Fibroblast of lung (primary cell): ENCODE results near the gene DPEP1. TPM values are rescaled to one million over a fixed set of nuclear protein-coding genes. Genes with fewer than 3 reads are reported as not detected.

Experiments used
- DNase-seq, 2 donors: peaks; one replicate each; pipeline versions ENCODE4 v3.0.0 to v3.0.0-alpha.2; 2010; ENCODE audit warnings: low read depth in 2 of 2
- H2AFZ ChIP-seq: 2 replicates; pipeline ENCODE4 v1.5.1; 2012; ENCODE audit warnings: low read length, control low read depth, inconsistent platforms
- H3K27ac ChIP-seq: 2 replicates; pipeline ENCODE4 v1.5.1; 2011; ENCODE audit warnings: low read length, control low read depth; ENCODE audit not compliant: insufficient read depth
- H3K27me3 ChIP-seq: 2 replicates; pipeline ENCODE4 v1.5.1; 2011; ENCODE audit warnings: mild to moderate bottlenecking, low read length; ENCODE audit not compliant: control insufficient read depth, insufficient read depth
- H3K36me3 ChIP-seq: 2 replicates; pipeline ENCODE4 v1.5.1; 2011; ENCODE audit warnings: low read length; ENCODE audit not compliant: control insufficient read depth, insufficient read depth
- H3K4me1 ChIP-seq: 2 replicates; pipeline ENCODE4 v1.5.1; 2011; ENCODE audit warnings: low read length; ENCODE audit not compliant: control insufficient read depth, insufficient read depth; ENCODE audit errors: extremely low read depth
- H3K4me2 ChIP-seq: 2 replicates; pipeline ENCODE4 v1.5.1; 2011; ENCODE audit warnings: low read length, control low read depth; ENCODE audit not compliant: insufficient read depth; ENCODE audit errors: extremely low read depth
- H3K4me3 ChIP-seq, 4 experiments: fragments of 200-600 bp in 1 of 4; sonication (generic) in 1 of 4; replicated peaks in 1 of 4; 2 replicates each; pipeline ENCODE4 v1.5.1; 2011 to 2016; ENCODE audit warnings: low read length in 4 of 4, low read depth in 3 of 4, mild to moderate bottlenecking in 3 of 4, control low read depth in 2 of 4, inconsistent platforms in 1 of 4, mixed read lengths in 1 of 4; ENCODE audit not compliant: insufficient read depth in 1 of 4; ENCODE audit errors: control extremely low read depth in 1 of 4
- H3K79me2 ChIP-seq: 2 replicates; pipeline ENCODE4 v1.5.1; 2012; ENCODE audit warnings: mild to moderate bottlenecking, low read length, inconsistent platforms; ENCODE audit not compliant: control insufficient read depth, insufficient read depth
- H3K9ac ChIP-seq: 2 replicates; pipeline ENCODE4 v1.5.1; 2011; ENCODE audit warnings: mild to moderate bottlenecking, low read length, control low read depth; ENCODE audit not compliant: insufficient read depth
- H3K9me3 ChIP-seq: 2 replicates; pipeline ENCODE4 v1.5.1; 2012; ENCODE audit warnings: low read depth, low read length; ENCODE audit not compliant: control insufficient read depth, insufficient read depth
- H4K20me1 ChIP-seq: 2 replicates; pipeline ENCODE4 v1.5.1; 2011; ENCODE audit warnings: low read length; ENCODE audit not compliant: control insufficient read depth, insufficient read depth; ENCODE audit errors: extremely low read depth
- CTCF ChIP-seq, 2 donors: IDR thresholded peaks in 1 of 2; conservative IDR thresholded peaks in 1 of 2; 1 replicate in 1 of 2; 2 replicates in 1 of 2; pipeline ENCODE4 v1.5.1; 2011 to 2012; ENCODE audit warnings: low read length in 2 of 2, control low read depth in 1 of 2, inconsistent platforms in 1 of 2, low read depth in 1 of 2, mild to moderate bottlenecking in 1 of 2
- EZH2 ChIP-seq: IDR thresholded peaks from 2 replicates; pipeline ENCODE4 v1.5.1; 2012; ENCODE audit warnings: low read length, control low read depth, mild to moderate bottlenecking; ENCODE audit errors: missing control alignments
- polyA plus RNA-seq, 2 donors: library from polyadenylated mRNA; depleted of rRNA in 1 of 2; stranded (reverse) in 1 of 2; unstranded in 1 of 2; fragments of >200 nt; gene quantifications; 2 replicates each; pipeline ENCODE4 v1.2.1, GENCODE V29; 2011 to 2012; ENCODE audit warnings: missing spikeins in 1 of 2
- total RNA-seq: library from RNA; depleted of rRNA; stranded (reverse); fragments of >200 nt; gene quantifications from 2 replicates; pipeline ENCODE4 v1.2.1, GENCODE V29; 2014

Gene DPEP1
- total and polyA plus RNA-seq, 2 donors (not counting 1 experiment from before 2014, with no cell fraction given) = 0.17 TPM; not detected in 1

- Histone ChIP-seq H3K27me3 (no peaks in the 10 kb centered on the region), H3K9me3 (no peaks in the 10 kb centered on the region), H3K27ac (no peak overlapping the region), H3K79me2 (no peaks in the 10 kb centered on the region), H2AFZ (no peak overlapping the region), H3K4me2 (no peak overlapping the region), H3K36me3 (no peaks in the 10 kb centered on the region), H4K20me1 (no peaks in the 10 kb centered on the region), H3K4me3 (no peak overlapping the region), H3K4me1 (peaks cover 12% of the 10 kb centered on the region), H3K9ac (no peak overlapping the region)
- no peak for TF ChIP-seq EZH2
- TF ChIP-seq CTCF (conservative IDR thresholded peaks at IDR 0.05 in 1 of 2, IDR thresholded peaks at IDR 0.05 in 1 of 2; ENCODE audit: low read depth in 1 of 2, low read length in 2 of 2) = no peak
- DNase-seq = no peak
These were observed 7.4 kb upstream of the DPEP1 start for GRCh38 chr16:89606006-89606405.

GRCh38 chr16:89607453-89607852 lies 6.0 kb upstream of the DPEP1 start:
- no peaks in the 10 kb centered on the region for H3K9me3 ChIP-seq
- no peaks in the 10 kb centered on the region for H3K27me3 ChIP-seq
- DNase-seq = no peak
- no peak overlapping the region for H3K4me3 ChIP-seq
- no peaks in the 10 kb centered on the region for H3K79me2 ChIP-seq
- H3K4me2 ChIP-seq = no peak overlapping the region
- TF ChIP-seq EZH2 (no peak), CTCF (conservative IDR thresholded peaks at IDR 0.05 in 1 of 2, IDR thresholded peaks at IDR 0.05 in 1 of 2; ENCODE audit: low read depth in 1 of 2, low read length in 2 of 2) (no peak)
- H4K20me1 ChIP-seq = no peaks in the 10 kb centered on the region
- no peaks in the 10 kb centered on the region for H3K36me3 ChIP-seq
- no peak overlapping the region for H3K27ac ChIP-seq
- peaks cover 7% of the 10 kb centered on the region for H3K4me1 ChIP-seq
- no peak overlapping the region for H2AFZ ChIP-seq
- H3K9ac ChIP-seq = no peak overlapping the region

- no peaks in the 10 kb centered on the region for H3K36me3 ChIP-seq
- no peak overlapping the region for H2AFZ ChIP-seq
- TF ChIP-seq EZH2 = no peak
- H3K27ac ChIP-seq = no peak overlapping the region
- no peaks in the 10 kb centered on the region for H3K27me3 ChIP-seq
- H3K4me3 ChIP-seq = no peak overlapping the region
- no peaks in the 10 kb centered on the region for H3K79me2 ChIP-seq
- no peaks in the 10 kb centered on the region for H3K9me3 ChIP-seq
- H3K4me2 ChIP-seq = no peak overlapping the region
- no peaks in the 10 kb centered on the region for H4K20me1 ChIP-seq
- no peak for DNase-seq
- no peak overlapping the region for H3K9ac ChIP-seq
- peaks cover under 1% of the 10 kb centered on the region for H3K4me1 ChIP-seq
These were observed 5.3 kb upstream of the DPEP1 start for GRCh38 chr16:89607937-89608740.
